Measurements from ENCODE around the gene ODF2. TPM values are rescaled to one million over a fixed set of nuclear protein-coding genes. Genes with fewer than 3 reads are reported as not detected.
A peak's percentile ranks its signal among the peaks of the same experiment; 100 is the strongest.

ODF2 gene
- polyA plus RNA-seq, 4 donors = 4.0 to 21.8 (median 11.9) TPM

DNA sequence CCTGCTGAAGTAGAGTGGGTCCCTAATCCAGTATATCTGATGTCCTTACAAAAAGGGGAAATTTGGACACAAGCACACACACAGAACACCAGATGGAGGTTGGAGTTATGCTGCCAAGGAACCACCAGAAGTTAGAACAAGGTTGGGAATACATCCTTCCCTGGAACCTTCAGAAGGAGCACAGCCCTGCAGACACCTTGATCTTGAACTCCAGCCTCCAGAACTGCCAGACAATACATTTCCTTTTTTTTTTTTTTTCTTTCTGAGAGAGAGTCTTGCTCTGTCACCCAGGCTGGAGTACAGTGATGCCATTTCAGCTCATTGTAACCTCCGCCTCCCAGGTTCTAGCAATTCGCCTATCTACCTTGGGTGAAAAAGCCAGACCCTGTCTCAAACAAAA is 7.1 kb upstream of the ODF2 start:
- no peaks in the 10 kb centered on the region for H3K9me3 ChIP-seq (ENCODE audit: control insufficient read depth in 2 of 2, insufficient read depth in 1 of 2, low read depth in 1 of 2, low read length in 1 of 2)
- H3K36me3 ChIP-seq (ENCODE audit: control insufficient read depth in 3 of 3, insufficient read depth in 2 of 3, low read depth in 1 of 3, low read length in 3 of 3) = no peaks in the 10 kb centered on the region
- DNase-seq (no peak), FAIRE-seq (no peak)
- 87 to 94% (median 93%) methylated on average over 2 of the region's 2 CpGs for WGBS, 3 donors
- H3K27me3 ChIP-seq (ENCODE audit: control insufficient read depth in 3 of 3, insufficient read depth in 3 of 3, low read length in 3 of 3) = peaks cover 0 to 9% (median 0%) of the 10 kb centered on the region in 3 donors
- H3K4me1 ChIP-seq (ENCODE audit: control insufficient read depth in 3 of 3, insufficient read depth in 2 of 3, low read depth in 1 of 3, low read length in 2 of 3) = no peaks in the 10 kb centered on the region
- H3K27ac ChIP-seq (ENCODE audit: low read depth in 1 of 3, low read length in 2 of 3) = no peak overlapping the region
- H3K4me3 ChIP-seq (ENCODE audit: low read depth in 1 of 3, low read length in 3 of 3) = no peak overlapping the region

DNA sequence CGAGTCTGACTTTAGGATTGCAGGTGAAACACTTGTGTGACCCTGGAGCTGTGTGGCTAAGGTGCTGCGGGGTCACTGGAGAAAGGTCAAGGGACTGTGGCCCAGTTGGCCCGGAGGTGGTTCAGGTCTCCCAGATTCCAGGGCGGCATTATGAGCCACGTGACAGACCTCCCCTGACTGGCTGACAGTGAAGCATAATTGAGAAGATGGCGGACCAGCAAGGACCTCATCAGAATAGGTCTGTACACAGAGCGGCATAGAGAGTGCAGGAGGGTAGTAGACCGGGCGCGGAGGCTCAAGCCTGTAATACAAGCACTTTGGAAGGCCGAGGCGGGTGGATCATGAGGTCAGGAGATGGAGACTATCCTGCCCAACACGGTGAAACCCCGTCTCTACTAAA is 815 bp upstream of the ODF2 start:
- Histone ChIP-seq H3K4me1 (ENCODE audit: control insufficient read depth in 3 of 3, insufficient read depth in 2 of 3, low read depth in 1 of 3, low read length in 2 of 3) (peaks cover 0 to 5% (median 4%) of the 10 kb centered on the region in 3 donors), H3K27ac (ENCODE audit: low read depth in 1 of 3, low read length in 2 of 3) (no peak overlapping the region), H3K4me3 (ENCODE audit: low read depth in 1 of 3, low read length in 3 of 3) (no peak overlapping the region), H3K27me3 (ENCODE audit: control insufficient read depth in 3 of 3, insufficient read depth in 3 of 3, low read length in 3 of 3) (peaks cover 0 to 5% (median 0%) of the 10 kb centered on the region in 3 donors), H3K36me3 (ENCODE audit: control insufficient read depth in 3 of 3, insufficient read depth in 2 of 3, low read depth in 1 of 3, low read length in 3 of 3) (peaks cover 0 to 7% (median 2%) of the 10 kb centered on the region in 3 donors), H3K9me3 (ENCODE audit: control insufficient read depth in 2 of 2, insufficient read depth in 1 of 2, low read depth in 1 of 2, low read length in 1 of 2) (no peaks in the 10 kb centered on the region)
- WGBS, 3 donors = 80 to 87% (median 83%) methylated on average over 14 of the region's 14 CpGs
- no peak for FAIRE-seq
- DNase-seq = no peak

DNA sequence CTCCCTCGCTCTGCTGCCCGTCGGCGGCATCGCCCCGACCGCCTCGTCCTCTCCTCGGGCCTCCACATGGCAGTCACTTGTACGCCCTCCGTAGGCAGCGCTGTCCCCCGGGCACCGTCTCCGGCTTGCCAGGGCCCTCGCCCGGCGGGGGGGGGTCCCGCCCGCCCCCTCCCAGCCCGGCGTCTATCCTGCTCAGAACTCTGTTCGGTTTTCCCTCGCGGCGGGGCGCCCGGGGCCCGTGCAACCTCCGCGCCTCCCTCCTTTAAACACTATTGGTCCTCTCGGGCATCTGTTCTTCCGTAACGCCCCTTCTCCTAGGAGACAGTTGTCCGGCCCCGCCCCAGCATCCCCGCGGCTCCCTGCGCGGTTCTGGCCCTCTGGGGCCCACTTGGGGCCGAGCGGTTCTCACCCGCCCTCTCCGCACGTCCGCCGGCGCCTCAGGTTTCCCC is 831 bp downstream of the ODF2 start:
- Histone ChIP-seq H3K9me3 (ENCODE audit: control insufficient read depth in 2 of 2, insufficient read depth in 1 of 2, low read depth in 1 of 2, low read length in 1 of 2) (no peaks in the 10 kb centered on the region), H3K4me1 (ENCODE audit: control insufficient read depth in 3 of 3, insufficient read depth in 2 of 3, low read depth in 1 of 3, low read length in 2 of 3) (peaks cover 0 to 5% (median 4%) of the 10 kb centered on the region in 3 donors), H3K27ac (ENCODE audit: low read depth in 1 of 3, low read length in 2 of 3) (peak overlapping the region in 2 of 3 donors; percentile 60 to 89), H3K36me3 (ENCODE audit: control insufficient read depth in 3 of 3, insufficient read depth in 2 of 3, low read depth in 1 of 3, low read length in 3 of 3) (peaks cover 0 to 21% (median 6%) of the 10 kb centered on the region in 3 donors), H3K27me3 (ENCODE audit: control insufficient read depth in 3 of 3, insufficient read depth in 3 of 3, low read length in 3 of 3) (peaks cover 0 to 4% (median 0%) of the 10 kb centered on the region in 3 donors), H3K4me3 (ENCODE audit: low read depth in 1 of 3, low read length in 3 of 3) (peak overlapping the region; percentile 63 to 84 (median 79))
- WGBS, 3 donors = 0 to 1% (median 1%) methylated on average over 30 to 48 of the region's 48 CpGs
- DNase-seq (peak; percentile 66 to 74), FAIRE-seq (no peak)

DNA sequence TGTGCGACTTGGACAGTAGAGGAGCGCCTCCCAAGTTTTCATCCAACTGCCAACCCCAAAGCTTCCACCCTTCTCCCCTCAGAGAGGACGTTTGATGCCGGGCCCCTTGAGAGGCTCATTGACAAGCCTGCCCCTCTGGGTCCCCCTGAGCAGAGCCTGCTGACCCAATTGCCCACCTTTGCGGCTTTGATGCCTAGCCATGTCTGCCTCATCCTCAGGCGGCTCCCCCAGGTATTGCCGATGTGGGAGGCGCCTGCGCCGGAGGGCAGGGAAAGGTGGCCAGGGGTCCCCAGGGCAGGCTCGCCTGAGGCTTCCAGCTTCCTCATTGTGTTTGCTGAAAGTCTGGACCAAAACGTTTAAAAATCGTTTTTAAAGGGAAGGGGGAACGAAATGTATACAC is 1.4 kb downstream of the ODF2 start:
- WGBS, 3 donors = 46 to 64% (median 55%) methylated on average over 13 to 14 of the region's 14 CpGs
- Histone ChIP-seq H3K4me1 (ENCODE audit: control insufficient read depth in 3 of 3, insufficient read depth in 2 of 3, low read depth in 1 of 3, low read length in 2 of 3) (peaks cover 0 to 5% (median 4%) of the 10 kb centered on the region in 3 donors), H3K36me3 (ENCODE audit: control insufficient read depth in 3 of 3, insufficient read depth in 2 of 3, low read depth in 1 of 3, low read length in 3 of 3) (peaks cover 0 to 24% (median 6%) of the 10 kb centered on the region in 3 donors), H3K9me3 (ENCODE audit: control insufficient read depth in 2 of 2, insufficient read depth in 1 of 2, low read depth in 1 of 2, low read length in 1 of 2) (no peaks in the 10 kb centered on the region), H3K4me3 (ENCODE audit: low read depth in 1 of 3, low read length in 3 of 3) (peak overlapping the region; percentile 63 to 84 (median 79)), H3K27ac (ENCODE audit: low read depth in 1 of 3, low read length in 2 of 3) (no peak overlapping the region), H3K27me3 (ENCODE audit: control insufficient read depth in 3 of 3, insufficient read depth in 3 of 3, low read length in 3 of 3) (no peaks in the 10 kb centered on the region)
- FAIRE-seq (no peak), DNase-seq (no peak)

DNA sequence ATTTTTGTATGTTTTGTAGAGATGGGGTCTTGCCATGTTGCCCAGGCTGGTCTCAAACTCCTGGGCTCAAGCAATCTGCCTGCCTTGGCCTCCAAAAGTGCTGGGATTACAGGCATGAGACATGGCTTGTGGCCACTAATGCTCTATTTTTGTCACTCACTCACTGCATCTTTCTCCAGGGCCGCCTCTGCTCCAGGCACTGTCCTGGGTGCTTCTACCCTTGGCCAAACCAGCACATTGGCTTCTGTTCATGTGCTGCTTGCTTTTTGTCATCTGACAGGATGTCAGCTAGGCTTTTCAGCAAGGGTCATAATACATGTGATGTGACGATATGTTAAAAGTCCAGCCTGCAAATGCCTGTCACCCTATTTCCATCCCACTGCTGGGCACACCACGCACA is 3.2 kb downstream of the ODF2 start:
- peaks cover 0 to 38% (median 6%) of the 10 kb centered on the region in 3 donors for H3K36me3 ChIP-seq (ENCODE audit: control insufficient read depth in 3 of 3, insufficient read depth in 2 of 3, low read depth in 1 of 3, low read length in 3 of 3)
- no peak for DNase-seq
- H3K4me1 ChIP-seq (ENCODE audit: control insufficient read depth in 3 of 3, insufficient read depth in 2 of 3, low read depth in 1 of 3, low read length in 2 of 3) = peaks cover 0 to 5% (median 4%) of the 10 kb centered on the region in 3 donors
- H3K4me3 ChIP-seq (ENCODE audit: low read depth in 1 of 3, low read length in 3 of 3) = no peak overlapping the region
- no peak overlapping the region for H3K27ac ChIP-seq (ENCODE audit: low read depth in 1 of 3, low read length in 2 of 3)
- FAIRE-seq = no peak
- no peaks in the 10 kb centered on the region for H3K27me3 ChIP-seq (ENCODE audit: control insufficient read depth in 3 of 3, insufficient read depth in 3 of 3, low read length in 3 of 3)
- 94 to 98% (median 95%) methylated on average over 3 of the region's 3 CpGs for WGBS, 3 donors
- H3K9me3 ChIP-seq (ENCODE audit: control insufficient read depth in 2 of 2, insufficient read depth in 1 of 2, low read depth in 1 of 2, low read length in 1 of 2) = no peaks in the 10 kb centered on the region

DNA sequence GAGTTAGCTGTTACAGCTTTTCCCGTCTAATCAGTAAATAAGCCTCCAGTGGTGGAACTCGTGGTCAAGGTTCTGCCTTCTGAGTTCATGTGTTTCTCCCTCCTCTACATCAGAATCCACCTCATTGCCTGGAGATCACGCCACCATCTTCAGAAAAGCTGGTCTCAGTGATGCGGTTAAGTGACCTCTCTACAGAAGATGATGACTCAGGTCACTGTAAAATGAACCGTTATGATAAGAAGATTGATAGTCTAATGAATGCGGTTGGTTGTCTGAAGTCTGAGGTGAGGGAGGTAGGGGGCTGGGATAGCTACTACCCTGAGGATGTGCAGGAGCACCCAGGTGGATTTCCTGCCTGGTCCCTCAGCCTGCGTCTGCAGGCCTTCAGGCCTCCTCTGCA is 13.3 kb downstream of the ODF2 start:
- 86 to 90% (median 87%) methylated on average over 7 of the region's 7 CpGs for WGBS, 3 donors
- Histone ChIP-seq H3K36me3 (ENCODE audit: control insufficient read depth in 3 of 3, insufficient read depth in 2 of 3, low read depth in 1 of 3, low read length in 3 of 3) (peaks cover 0 to 61% (median 0%) of the 10 kb centered on the region in 3 donors), H3K27me3 (ENCODE audit: control insufficient read depth in 3 of 3, insufficient read depth in 3 of 3, low read length in 3 of 3) (no peaks in the 10 kb centered on the region), H3K4me3 (ENCODE audit: low read depth in 1 of 3, low read length in 3 of 3) (no peak overlapping the region), H3K27ac (ENCODE audit: low read depth in 1 of 3, low read length in 2 of 3) (no peak overlapping the region), H3K4me1 (ENCODE audit: control insufficient read depth in 3 of 3, insufficient read depth in 2 of 3, low read depth in 1 of 3, low read length in 2 of 3) (no peaks in the 10 kb centered on the region), H3K9me3 (ENCODE audit: control insufficient read depth in 2 of 2, insufficient read depth in 1 of 2, low read depth in 1 of 2, low read length in 1 of 2) (no peaks in the 10 kb centered on the region)
- FAIRE-seq (no peak), DNase-seq (no peak)

DNA sequence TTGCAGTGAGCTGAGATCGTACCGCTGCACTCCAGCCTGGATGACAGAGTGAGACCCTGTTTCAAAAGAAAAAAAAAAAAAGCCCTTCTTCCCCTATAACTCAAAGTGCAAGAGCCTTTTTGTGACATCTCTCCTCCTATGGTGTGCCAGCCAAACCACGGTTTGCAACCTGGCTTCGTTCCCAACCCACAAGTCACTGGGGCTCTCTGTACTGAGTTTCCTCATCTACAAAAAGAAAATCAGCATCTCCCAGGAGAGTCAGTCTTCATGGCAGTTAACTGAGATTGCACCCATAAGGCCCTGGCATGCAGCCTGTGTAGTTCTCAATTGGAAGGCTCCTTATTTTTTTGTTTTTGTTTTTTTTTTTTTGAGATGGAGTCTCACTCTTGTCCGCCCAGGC is 14.8 kb downstream of the ODF2 start:
- DNase-seq = no peak
- no peak overlapping the region for H3K27ac ChIP-seq (ENCODE audit: low read depth in 1 of 3, low read length in 2 of 3)
- no peaks in the 10 kb centered on the region for H3K4me1 ChIP-seq (ENCODE audit: control insufficient read depth in 3 of 3, insufficient read depth in 2 of 3, low read depth in 1 of 3, low read length in 2 of 3)
- no peaks in the 10 kb centered on the region for H3K27me3 ChIP-seq (ENCODE audit: control insufficient read depth in 3 of 3, insufficient read depth in 3 of 3, low read length in 3 of 3)
- no peak overlapping the region for H3K4me3 ChIP-seq (ENCODE audit: low read depth in 1 of 3, low read length in 3 of 3)
- 76 to 93% (median 81%) methylated on average over 5 of the region's 5 CpGs for WGBS, 3 donors
- no peak for FAIRE-seq
- peaks cover 0 to 55% (median 0%) of the 10 kb centered on the region in 3 donors for H3K36me3 ChIP-seq (ENCODE audit: control insufficient read depth in 3 of 3, insufficient read depth in 2 of 3, low read depth in 1 of 3, low read length in 3 of 3)
- no peaks in the 10 kb centered on the region for H3K9me3 ChIP-seq (ENCODE audit: control insufficient read depth in 2 of 2, insufficient read depth in 1 of 2, low read depth in 1 of 2, low read length in 1 of 2)

DNA sequence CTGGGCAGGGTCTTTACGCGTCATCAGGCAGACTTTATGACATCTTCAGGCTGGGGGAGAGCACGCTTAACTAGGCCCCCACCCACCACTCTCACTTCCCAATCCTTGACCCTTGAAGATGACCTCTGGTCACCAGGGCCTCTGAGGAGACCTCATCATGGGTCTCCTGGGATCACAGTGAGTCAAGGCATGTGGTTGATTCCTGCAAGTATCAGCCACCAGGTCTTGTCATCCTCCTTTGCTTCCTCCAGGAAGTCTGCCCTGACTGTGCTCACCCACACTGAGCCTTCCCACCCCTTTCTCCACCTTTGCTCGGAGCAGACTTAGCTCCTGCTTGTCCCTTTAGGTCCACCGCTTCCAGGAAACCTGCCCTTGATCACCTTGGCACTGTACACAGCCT is 17.3 kb downstream of the ODF2 start:
- no peaks in the 10 kb centered on the region for H3K4me1 ChIP-seq (ENCODE audit: control insufficient read depth in 3 of 3, insufficient read depth in 2 of 3, low read depth in 1 of 3, low read length in 2 of 3)
- no peaks in the 10 kb centered on the region for H3K27me3 ChIP-seq (ENCODE audit: control insufficient read depth in 3 of 3, insufficient read depth in 3 of 3, low read length in 3 of 3)
- no peak overlapping the region for H3K27ac ChIP-seq (ENCODE audit: low read depth in 1 of 3, low read length in 2 of 3)
- FAIRE-seq (no peak), DNase-seq (no peak)
- no peak overlapping the region for H3K4me3 ChIP-seq (ENCODE audit: low read depth in 1 of 3, low read length in 3 of 3)
- WGBS, 3 donors = 94 to 100% (median 96%) methylated on average over 5 of the region's 5 CpGs
- H3K36me3 ChIP-seq (ENCODE audit: control insufficient read depth in 3 of 3, insufficient read depth in 2 of 3, low read depth in 1 of 3, low read length in 3 of 3) = peaks cover 0 to 60% (median 0%) of the 10 kb centered on the region in 3 donors
- no peaks in the 10 kb centered on the region for H3K9me3 ChIP-seq (ENCODE audit: control insufficient read depth in 2 of 2, insufficient read depth in 1 of 2, low read depth in 1 of 2, low read length in 1 of 2)

DNA sequence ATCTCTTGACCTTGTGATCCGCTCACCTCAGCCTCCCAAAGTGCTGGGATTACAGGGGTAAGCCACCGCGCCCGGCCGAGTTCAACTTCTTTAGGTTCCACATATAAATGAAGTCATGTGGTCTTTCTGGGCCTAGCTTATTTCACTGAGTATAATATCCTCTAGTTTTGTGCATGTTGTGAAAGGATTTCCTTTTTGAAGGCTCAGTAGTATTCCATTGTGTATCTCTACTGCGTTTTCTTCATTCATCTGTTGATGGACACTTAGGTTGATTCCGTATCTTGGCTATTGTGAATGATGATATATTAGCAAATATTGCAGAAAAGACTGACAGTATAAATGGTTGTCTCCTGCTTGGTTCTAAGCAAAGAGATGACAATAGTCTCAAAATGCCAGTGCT is 20.1 kb downstream of the ODF2 start:
- DNase-seq = no peak
- Histone ChIP-seq H3K36me3 (ENCODE audit: control insufficient read depth in 3 of 3, insufficient read depth in 2 of 3, low read depth in 1 of 3, low read length in 3 of 3) (peaks cover 0 to 55% (median 5%) of the 10 kb centered on the region in 3 donors), H3K9me3 (ENCODE audit: control insufficient read depth in 2 of 2, insufficient read depth in 1 of 2, low read depth in 1 of 2, low read length in 1 of 2) (no peaks in the 10 kb centered on the region), H3K4me3 (ENCODE audit: low read depth in 1 of 3, low read length in 3 of 3) (no peak overlapping the region), H3K4me1 (ENCODE audit: control insufficient read depth in 3 of 3, insufficient read depth in 2 of 3, low read depth in 1 of 3, low read length in 2 of 3) (no peaks in the 10 kb centered on the region), H3K27me3 (ENCODE audit: control insufficient read depth in 3 of 3, insufficient read depth in 3 of 3, low read length in 3 of 3) (no peaks in the 10 kb centered on the region), H3K27ac (ENCODE audit: low read depth in 1 of 3, low read length in 2 of 3) (no peak overlapping the region)
- FAIRE-seq = no peak
- 97 to 99% (median 98%) methylated on average over 7 of the region's 7 CpGs for WGBS, 3 donors

Data from small intestine (tissue), 7 donors.